Astrocyte (in vitro differentiated cells and primary cell): ENCODE measurements around the gene CEACAM21.

Experiments
- CTCF ChIP-seq: IDR thresholded peaks from 2 replicates; pipeline ENCODE4 v1.5.1; 2011; ENCODE audit warnings: low read depth, mild to moderate bottlenecking, inconsistent platforms, low read length, moderate library complexity; ENCODE audit not compliant: insufficient read depth
- EZH2 ChIP-seq: IDR thresholded peaks from 2 replicates; pipeline ENCODE4 v1.6.1; 2012; ENCODE audit warnings: mild to moderate bottlenecking, low read length, inconsistent platforms; ENCODE audit not compliant: insufficient read depth

- TF ChIP-seq CTCF (no peak), EZH2 (no peak)
Observed at GRCh38 chr19:41616792-41617621, 41.0 kb downstream of the CEACAM21 start.
